ENCODE measurements around the gene SERAC1.

DNA sequence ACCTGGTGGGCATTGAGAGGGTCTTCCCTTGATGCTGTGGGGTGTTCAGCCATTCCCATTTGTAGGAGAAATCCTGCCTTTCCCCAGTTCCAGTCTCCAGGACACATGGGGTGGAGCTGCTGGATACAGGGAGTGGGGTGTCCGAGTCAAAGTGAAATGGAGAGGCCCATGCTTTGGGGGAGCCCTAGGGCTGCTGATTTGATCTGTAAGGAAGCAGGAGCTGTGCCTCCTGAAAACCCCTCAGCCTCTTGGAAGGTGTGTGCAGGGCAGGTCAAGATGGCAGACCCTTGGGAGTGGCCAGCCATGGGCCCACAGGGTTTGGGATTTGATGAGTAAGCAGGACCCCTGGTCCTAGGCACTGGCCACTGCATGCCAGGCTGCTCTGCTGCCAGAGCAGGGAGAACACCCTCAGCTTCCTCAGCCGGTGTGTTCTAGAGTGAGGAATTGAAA, 82.0 kb downstream of the SERAC1 start:
- TF ChIP-seq, protein P1, sequence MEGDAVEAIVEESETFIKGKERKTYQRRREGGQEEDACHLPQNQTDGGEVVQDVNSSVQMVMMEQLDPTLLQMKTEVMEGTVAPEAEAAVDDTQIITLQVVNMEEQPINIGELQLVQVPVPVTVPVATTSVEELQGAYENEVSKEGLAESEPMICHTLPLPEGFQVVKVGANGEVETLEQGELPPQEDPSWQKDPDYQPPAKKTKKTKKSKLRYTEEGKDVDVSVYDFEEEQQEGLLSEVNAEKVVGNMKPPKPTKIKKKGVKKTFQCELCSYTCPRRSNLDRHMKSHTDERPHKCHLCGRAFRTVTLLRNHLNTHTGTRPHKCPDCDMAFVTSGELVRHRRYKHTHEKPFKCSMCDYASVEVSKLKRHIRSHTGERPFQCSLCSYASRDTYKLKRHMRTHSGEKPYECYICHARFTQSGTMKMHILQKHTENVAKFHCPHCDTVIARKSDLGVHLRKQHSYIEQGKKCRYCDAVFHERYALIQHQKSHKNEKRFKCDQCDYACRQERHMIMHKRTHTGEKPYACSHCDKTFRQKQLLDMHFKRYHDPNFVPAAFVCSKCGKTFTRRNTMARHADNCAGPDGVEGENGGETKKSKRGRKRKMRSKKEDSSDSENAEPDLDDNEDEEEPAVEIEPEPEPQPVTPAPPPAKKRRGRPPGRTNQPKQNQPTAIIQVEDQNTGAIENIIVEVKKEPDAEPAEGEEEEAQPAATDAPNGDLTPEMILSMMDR (IDR thresholded peaks at IDR 0.05), result no peak
- TF ChIP-seq POLR2A (IDR thresholded peaks at IDR 0.05), result no peak
